Measurements from ENCODE around the gene EHD3. TPM values are rescaled to one million over a fixed set of nuclear protein-coding genes. Genes with fewer than 3 reads are reported as not detected.

Gene EHD3
- polyA plus RNA-seq, 1 experiment = 39.8 TPM

DNA sequence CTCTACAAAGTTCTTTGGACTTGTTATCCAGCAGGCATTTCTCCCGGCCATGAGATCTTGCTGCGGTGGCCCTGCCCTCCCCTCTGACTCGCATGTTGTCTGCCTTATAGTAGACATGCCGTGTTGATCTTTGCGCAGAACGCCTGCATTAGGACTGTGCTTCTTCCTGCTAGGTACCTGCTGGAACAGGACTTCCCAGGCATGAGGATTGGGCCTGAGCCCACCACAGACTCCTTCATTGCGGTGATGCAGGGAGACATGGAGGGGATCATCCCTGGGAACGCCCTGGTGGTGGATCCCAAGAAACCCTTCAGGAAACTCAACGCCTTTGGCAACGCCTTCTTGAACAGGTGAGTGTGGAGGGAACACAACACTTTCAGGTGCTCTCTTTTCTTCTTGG is 10.1 kb downstream of the EHD3 start:
- Histone ChIP-seq H3K4me3 (ENCODE audit: low read depth, low read length) (no peak overlapping the region), H3K9me3 (ENCODE audit: control insufficient read depth, insufficient read depth, low read length) (peaks cover 4% of the 10 kb centered on the region; the same call in 1 of the 2 replicates), H3K27ac (ENCODE audit: low read depth, low read length) (no peak overlapping the region), H3K27me3 (ENCODE audit: control insufficient read depth, insufficient read depth, low read length) (no peaks in the 10 kb centered on the region)
- POLR2A ChIA-PET = no interaction called here
- TF ChIP-seq, protein P1, sequence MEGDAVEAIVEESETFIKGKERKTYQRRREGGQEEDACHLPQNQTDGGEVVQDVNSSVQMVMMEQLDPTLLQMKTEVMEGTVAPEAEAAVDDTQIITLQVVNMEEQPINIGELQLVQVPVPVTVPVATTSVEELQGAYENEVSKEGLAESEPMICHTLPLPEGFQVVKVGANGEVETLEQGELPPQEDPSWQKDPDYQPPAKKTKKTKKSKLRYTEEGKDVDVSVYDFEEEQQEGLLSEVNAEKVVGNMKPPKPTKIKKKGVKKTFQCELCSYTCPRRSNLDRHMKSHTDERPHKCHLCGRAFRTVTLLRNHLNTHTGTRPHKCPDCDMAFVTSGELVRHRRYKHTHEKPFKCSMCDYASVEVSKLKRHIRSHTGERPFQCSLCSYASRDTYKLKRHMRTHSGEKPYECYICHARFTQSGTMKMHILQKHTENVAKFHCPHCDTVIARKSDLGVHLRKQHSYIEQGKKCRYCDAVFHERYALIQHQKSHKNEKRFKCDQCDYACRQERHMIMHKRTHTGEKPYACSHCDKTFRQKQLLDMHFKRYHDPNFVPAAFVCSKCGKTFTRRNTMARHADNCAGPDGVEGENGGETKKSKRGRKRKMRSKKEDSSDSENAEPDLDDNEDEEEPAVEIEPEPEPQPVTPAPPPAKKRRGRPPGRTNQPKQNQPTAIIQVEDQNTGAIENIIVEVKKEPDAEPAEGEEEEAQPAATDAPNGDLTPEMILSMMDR (IDR thresholded peaks at IDR 0.05; ENCODE audit: low read depth, low read length) = no peak
- DNase-seq (ENCODE audit: low read depth, low spot score) = no peak
- CTCF ChIA-PET = no interaction called here

DNA sequence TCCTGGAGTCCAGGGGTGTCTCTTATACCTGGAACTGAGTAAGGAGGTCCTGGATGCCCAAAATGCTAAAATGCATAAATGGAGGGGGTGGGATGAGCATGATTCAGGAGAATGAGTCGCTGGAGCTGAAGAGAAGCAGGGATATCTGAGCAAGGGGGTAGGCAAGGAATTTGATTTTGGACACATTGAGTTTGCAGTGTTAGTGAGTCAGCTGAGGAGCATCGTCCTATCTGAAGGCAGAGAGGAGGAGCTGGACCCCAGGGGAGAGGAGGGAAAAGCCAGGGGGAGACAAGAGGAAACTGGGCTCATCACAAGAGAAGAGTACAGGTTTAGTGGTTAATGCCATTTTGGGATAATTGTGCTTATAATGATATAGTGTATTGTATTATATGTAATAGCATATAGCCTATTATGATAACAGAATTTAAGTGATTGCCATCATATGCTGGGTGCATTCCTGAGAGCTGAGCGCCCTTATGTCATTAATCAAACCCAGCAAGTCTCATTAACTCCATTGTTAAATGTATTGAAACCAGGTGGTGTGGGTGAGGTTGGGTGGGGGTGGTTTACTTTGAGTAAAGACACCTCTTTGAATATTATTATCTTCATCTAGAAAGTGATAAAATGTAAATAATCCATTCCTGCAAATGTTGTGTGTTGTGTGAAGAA is 12.4 kb downstream of the EHD3 start:
- CTCF ChIA-PET = no interaction called here
- POLR2A ChIA-PET = no interaction called here

DNA sequence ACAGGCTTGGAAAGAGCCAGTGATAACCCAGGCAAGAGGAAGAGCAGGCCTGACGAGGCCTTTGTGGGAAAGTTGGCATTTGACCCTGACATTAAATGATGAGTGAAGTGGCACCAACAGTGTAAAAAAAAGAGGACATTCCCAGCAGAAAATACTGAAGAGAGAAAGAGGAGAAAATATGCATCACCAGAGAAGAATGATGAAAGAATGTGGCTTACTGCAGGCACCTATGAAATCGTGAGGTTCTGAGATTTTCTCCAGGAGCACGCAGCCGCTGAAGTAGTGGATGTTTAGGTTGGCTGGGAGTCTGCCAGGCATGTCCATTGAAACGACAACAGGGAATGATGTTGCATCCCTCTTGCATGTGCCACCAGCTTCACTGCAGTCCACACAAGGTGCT is 13.8 kb downstream of the EHD3 start:
- CTCF ChIA-PET = no interaction called here
- POLR2A ChIA-PET = interaction anchor here (0.6 kb wide), 1 partner anchor 9 kb away, joined by 3 read pairs; no protein-coding TSS in a partner anchor

More for the DNA sequence above, 12.4 kb downstream of the EHD3 start:
- TF ChIP-seq, protein P1 (IDR thresholded peaks at IDR 0.05; ENCODE audit: low read depth, low read length) = no peak
- Histone ChIP-seq H3K9me3 (ENCODE audit: control insufficient read depth, insufficient read depth, low read length) (no peaks in the 10 kb centered on the region), H3K27me3 (ENCODE audit: control insufficient read depth, insufficient read depth, low read length) (no peaks in the 10 kb centered on the region), H3K27ac (ENCODE audit: low read depth, low read length) (no peak overlapping the region), H3K4me3 (ENCODE audit: low read depth, low read length) (no peak overlapping the region)
- DNase-seq (ENCODE audit: low read depth, low spot score) = no peak

DNA sequence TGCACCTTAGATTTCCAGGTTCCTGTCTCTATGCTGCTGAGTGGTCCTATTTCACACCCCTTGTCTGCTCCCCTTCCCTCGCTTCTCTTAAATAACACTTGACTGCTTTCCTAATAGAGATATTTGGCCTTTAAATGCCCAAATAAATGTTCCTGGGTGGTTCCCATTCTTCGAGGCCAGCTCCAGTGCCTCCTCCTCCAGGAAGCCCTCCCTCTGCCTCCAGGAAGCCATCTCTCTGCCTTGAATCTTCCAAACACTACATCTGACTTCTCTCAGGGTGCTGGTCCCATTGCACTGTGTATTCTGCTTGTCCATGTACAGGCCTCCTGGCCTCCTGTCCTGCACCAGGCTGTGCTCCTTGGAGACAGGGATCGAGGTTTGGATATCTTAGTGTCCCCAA is 14.2 kb downstream of the EHD3 start:
- no peak overlapping the region for H3K4me3 ChIP-seq (ENCODE audit: low read depth, low read length)
- ChIA-PET POLR2A (interaction anchor here (0.6 kb wide), 1 partner anchor 8 kb away, joined by 3 read pairs; no protein-coding TSS in a partner anchor), CTCF (no interaction called here)
- TF ChIP-seq, protein P1 (IDR thresholded peaks at IDR 0.05; ENCODE audit: low read depth, low read length) = no peak
- H3K27me3 ChIP-seq (ENCODE audit: control insufficient read depth, insufficient read depth, low read length) = no peaks in the 10 kb centered on the region
- H3K9me3 ChIP-seq (ENCODE audit: control insufficient read depth, insufficient read depth, low read length) = no peaks in the 10 kb centered on the region
- no peak for DNase-seq (ENCODE audit: low read depth, low spot score)
- H3K27ac ChIP-seq (ENCODE audit: low read depth, low read length) = no peak overlapping the region

More for the DNA sequence above, 13.8 kb downstream of the EHD3 start:
- no peak for DNase-seq (ENCODE audit: low read depth, low spot score)
- Histone ChIP-seq H3K27ac (ENCODE audit: low read depth, low read length) (no peak overlapping the region), H3K9me3 (ENCODE audit: control insufficient read depth, insufficient read depth, low read length) (no peaks in the 10 kb centered on the region), H3K27me3 (ENCODE audit: control insufficient read depth, insufficient read depth, low read length) (no peaks in the 10 kb centered on the region), H3K4me3 (ENCODE audit: low read depth, low read length) (no peak overlapping the region)
- TF ChIP-seq, protein P1 (IDR thresholded peaks at IDR 0.05; ENCODE audit: low read depth, low read length) = no peak

DNA sequence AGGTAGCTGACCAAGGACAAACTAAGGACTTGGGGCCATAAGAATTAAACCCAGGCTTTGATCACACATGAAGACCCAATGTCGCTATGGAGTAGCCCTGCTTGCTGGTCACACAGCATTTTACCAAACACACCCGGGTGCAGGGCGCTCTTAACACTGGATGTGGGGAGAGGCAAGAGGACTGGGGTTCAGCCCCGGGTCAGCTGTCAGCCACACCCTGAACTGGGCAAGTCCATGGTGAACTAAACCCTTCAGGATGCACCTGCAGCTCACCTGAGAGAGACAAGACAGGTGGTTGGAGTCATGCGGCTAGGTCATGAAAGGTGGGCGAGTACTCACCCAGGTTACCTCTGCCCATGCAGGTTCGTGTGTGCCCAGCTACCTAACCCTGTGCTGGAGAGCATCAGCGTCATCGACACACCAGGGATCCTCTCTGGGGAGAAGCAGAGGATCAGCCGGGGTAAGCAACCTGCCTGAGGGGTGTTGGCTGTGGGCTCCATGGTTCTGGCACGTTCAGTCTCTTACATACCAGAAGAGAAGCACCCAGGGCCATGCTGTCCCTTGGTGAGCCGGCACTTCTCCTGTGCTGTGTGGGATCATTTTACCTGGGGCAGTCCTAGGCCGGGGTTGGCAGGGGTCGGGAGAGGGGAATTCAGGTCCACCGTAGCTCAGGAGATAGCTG is 15.2 kb downstream of the EHD3 start:
- Histone ChIP-seq H3K27me3 (ENCODE audit: control insufficient read depth, insufficient read depth, low read length) (no peaks in the 10 kb centered on the region), H3K4me3 (ENCODE audit: low read depth, low read length) (no peak overlapping the region), H3K27ac (ENCODE audit: low read depth, low read length) (no peak overlapping the region), H3K9me3 (ENCODE audit: control insufficient read depth, insufficient read depth, low read length) (no peaks in the 10 kb centered on the region)
- TF ChIP-seq, protein P1 (IDR thresholded peaks at IDR 0.05; ENCODE audit: low read depth, low read length) = no peak
- DNase-seq (ENCODE audit: low read depth, low spot score) = no peak
- ChIA-PET CTCF (interaction anchor here (1.1 kb wide), 1 partner anchor 84 kb away, joined by 3 read pairs; no protein-coding TSS in a partner anchor), POLR2A (no interaction called here)
